ENCODE measurements around the gene NAT9.

Gene NAT9

DNA sequence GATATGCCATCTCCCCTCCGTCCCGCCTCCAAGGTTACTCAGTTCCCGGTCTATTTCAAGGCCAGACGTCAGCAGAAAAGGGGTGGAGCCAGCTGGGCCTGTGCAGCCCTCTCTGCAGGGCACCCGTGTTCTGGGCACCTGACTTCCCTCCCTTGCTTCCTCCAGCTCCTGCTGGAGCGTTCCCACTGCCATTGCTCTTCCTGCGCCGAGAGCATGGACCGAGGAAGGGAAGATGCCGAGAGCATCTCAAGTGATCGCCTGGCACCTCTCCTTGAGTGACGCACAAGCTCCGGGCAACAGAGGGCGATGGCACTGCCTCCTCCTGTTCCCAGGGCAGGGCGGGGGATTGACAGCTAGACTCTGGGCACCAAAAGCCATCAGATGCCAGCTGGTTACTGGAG, 29.4 kb upstream of the NAT9 start:
- no peak for DNase-seq (ENCODE audit: low spot score)

DNA sequence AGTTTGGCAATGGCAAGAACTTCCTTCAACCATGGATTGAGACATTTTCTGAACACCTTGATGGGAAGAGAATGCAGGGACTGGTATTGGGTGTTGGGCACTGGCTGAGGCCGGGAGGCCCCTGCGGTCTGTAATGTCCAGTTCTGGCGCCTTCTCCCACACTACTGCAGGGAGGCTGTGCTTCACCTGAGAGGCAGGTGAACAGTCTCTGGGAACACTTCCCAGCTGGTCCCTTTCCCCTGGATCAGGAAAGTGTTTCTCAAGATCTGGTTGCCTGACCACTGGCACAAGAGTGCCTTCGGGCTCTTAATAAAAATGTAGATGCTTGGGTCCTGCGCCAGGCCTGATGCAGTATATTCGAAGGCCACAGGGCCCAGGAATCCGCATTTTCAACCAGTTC, 28.5 kb upstream of the NAT9 start:
- no peak for DNase-seq (ENCODE audit: low spot score)

DNA sequence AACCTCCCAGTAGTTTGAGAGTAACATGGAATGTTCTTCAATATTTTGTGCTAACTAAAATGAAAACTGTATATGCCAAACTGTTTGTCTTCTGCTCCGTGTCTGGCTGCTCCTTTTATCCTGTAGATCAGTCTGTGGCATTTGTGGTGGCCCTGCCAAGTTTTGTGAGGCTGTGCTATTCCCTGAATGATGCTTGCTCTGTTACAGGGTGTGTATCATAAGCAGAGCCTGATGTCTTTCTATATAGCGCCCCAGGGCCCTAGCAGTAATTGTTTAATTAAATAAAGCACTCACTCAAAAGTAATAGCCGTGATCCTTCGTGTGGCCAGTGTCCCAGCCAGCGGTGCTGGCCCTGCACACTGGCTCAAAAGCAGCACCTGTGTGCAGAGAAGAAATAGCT, 27.8 kb upstream of the NAT9 start:
- no peak for DNase-seq (ENCODE audit: low spot score)

DNA sequence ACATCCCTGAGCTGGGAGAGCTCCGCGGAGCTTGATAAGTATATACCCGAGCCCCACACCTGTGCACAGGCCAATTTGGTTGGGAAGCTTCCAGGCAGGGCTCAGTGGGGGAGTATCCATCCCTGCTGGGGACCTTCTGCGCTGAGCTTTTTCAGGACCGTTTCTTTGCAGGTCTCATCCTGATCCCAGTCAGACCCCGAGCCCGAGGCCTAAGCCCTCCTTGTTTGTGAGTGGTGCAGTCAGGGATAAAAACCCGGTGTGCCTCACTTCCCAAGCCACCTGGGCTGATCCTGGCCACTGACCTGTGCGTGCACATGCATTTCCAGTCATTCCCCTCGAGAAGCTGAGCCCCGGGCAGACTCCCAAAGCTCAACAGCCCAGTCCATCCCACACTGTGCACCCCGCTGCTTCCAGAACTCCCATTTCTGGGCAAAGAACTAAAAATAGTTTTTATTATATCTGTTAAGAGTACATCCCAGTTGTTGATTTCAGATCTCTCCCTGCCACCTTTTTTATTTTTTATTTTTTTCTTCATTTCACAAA, 27.3 kb upstream of the NAT9 start:
- no peak for DNase-seq (ENCODE audit: low spot score)

DNA sequence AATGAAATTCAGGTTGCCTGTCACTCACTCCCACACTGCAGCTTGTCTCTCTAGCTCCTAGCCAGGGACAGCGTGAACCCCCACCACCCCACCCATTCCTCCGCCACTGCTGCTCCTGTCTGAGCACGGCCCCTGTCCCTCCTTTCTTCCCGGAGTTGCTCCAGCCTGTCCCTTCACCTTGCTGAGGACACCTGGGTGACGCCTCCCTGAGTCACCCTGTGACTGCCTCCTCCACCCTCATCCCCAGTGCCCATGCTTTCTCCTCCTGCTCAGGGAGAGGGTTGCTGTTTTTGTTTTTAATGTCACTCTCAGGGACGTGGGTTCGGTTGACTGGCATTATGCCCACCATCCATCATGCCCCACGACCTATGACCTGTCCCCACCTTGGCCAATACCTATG, 25.8 kb upstream of the NAT9 start:
- no peak for DNase-seq (ENCODE audit: low spot score)

DNA sequence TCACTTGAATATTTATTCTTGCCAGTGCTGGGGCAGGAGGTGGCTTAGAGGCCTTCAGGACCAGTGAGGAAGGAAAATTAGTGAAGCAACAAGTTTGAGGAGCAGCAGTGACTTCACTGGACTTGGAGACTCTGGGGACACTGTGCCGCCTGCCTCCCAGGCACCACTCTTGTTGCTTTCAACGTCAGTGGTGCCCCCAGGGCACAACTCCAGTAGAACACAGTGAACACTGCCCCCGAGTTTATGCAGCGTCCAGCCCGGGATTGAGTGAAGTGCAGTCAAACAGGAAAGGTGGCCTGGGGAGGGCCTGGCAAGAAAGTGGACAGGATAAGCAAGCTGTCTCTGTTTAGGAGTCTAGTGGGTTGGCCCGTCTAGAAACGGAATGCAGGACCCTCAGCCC, 24.4 kb upstream of the NAT9 start:
- no peak for DNase-seq (ENCODE audit: low spot score)

DNA sequence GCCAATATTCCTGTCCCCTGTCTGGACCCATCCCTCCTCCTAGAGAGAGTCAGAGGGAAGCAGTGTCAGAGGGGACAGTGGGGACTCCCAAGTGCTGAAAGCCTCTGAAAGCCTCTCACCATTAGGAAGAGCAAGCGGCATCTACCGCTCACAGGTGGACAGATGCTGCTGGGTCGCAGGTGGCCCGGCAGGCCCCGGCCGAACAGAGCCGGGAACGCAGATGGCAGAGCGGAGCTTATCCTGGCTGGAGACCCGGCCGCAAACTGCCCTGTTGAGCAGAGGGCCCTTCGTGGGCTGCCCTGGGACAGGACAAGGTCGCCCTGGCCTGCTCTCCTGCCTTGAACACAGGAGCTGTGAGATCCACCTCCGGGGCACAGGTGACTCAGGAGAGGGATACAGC, 23.0 kb upstream of the NAT9 start:
- DNase-seq (ENCODE audit: low spot score), result no peak

DNA sequence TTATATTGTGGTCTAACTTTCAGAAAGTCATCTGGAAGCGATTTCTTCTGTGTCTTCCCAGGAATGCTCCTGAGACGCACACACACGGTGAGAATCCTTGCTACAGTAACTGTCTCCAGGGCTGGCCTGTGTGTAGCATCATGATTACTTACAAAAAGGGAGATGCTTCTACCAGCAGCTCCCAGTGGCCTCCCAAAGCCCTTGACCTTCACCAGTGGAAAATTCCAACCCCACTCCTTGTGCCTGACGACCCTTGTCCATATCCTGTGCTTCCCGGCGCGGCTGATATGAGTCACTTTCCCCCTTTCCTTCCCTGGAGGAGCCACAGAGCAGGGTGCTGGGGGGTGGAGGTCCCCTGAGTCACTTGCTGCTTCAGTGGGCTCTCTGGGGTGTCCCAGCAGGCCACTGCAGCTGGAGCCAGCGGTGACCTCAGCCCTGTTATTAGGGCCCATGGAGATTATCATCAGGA, 22.1 kb upstream of the NAT9 start:
- DNase-seq (ENCODE audit: low spot score), result no peak

DNA sequence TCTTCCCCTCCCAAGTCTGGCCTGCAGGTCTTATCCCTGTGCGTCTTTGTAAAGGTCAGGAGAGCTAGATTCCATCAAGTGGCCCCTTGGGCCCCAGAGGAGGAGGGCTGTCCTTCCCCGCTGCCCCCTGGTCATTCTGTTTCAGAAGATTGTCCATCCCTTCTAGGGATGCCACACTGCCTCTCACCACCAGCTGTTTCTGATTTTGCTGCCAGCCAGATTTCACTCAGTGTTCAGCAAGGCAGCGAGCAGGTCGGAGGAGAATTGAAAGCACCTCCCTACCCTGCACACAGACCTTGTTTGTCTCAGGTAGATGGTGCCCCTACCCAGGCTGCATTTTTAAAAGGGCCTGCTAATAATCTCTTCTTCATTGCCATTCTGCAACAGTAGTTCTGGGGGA, 21.7 kb upstream of the NAT9 start:
- no peak for DNase-seq (ENCODE audit: low spot score)

DNA sequence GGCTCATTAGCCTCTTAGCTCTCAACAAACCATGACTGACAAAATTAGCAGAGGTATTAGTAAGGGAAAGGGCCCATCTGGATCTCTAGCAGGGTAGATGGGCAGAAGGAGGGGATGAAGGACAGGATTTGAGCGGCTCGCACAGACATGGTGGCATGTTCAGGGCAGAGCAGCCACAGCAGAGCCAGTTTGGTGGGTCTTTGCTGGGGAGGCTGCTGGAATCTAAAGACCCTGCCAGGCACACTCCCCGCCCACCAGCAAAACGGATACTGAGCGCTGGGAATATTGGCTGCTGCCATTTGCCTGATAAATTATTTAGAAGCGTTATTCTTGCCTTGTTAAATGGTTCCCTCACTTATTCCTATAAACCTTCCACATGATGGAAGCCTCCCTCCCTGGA, 20.7 kb upstream of the NAT9 start:
- DNase-seq (ENCODE audit: low spot score), result no peak

DNA sequence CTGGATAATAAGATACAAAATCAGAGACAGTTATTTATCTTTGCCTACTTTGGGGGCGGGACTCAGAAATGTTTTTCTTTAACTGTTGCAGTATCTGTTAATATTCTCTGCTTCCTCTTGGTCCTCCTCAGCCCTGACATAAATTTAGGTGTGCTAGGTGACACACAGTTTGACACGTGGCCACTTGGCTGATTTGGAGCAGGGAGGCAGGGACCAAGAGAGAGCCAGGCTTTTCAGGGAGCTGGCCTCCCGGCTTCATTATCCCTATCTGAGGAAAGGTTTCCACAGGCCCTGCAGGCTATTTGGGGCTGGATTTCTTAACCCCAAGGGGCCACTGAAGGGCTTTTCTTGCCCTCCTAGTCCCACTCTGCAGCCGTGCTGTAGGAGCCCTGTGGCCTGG, 20.1 kb upstream of the NAT9 start:
- DNase-seq (ENCODE audit: low spot score), result no peak

DNA sequence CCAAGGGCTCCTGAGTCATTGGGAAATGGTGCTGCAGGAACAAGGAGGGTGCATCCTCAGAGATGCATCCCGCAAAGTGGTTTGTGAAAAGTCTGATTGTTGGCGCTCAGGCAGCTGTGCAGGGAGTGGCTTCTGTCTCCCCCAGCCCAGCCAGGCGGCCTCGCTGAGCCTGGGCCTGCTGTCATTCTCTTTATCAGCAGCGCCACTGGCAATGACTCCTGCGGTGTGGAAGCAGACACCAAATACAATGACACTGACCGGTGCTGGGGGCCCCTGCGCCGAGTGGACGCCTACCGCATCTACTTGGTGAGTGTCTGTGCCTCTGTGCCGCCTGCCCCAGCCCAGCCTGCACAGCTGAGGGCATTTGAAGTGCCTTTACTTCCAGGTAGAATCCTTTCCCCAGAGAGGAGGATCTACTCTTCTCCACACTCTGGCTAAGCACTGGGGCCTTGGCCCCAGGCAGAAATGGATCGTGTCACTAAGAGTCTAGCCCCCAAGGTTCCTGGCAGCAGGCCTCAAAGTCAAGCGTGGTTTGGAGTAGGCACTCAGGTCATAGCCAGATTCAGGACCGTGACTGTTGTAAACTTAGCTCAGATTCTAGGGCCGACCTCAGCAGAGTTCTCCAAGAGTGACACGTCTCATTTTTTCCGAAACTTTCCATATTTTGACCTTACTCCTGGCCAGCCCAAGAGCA, 19.3 kb upstream of the NAT9 start:
- DNase-seq (ENCODE audit: low spot score), result no peak

DNA sequence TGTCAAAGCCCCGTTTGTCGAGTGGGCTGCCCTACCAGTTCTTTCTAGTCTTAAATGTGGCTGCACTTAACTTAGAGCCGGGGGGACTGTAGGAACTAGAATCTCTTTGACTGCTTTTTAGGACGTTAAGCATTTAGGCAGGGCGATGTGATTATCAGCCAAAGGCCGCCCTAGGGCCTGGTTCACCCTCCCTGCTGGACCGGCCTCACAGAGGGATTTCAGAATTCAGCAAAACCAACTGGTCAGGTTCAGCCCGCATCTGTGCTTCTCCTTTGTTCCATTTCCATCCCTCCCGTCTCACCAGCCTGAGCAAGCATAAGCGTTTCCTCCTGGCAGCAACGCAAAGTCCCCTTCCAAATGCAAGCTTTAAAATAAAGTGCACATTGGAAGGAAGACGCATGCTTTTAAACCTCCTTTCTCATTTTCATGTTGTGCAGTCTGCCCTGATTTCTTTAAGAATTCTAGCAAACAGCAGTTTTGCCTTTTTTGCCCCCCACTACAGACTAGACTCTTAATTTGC, 16.5 kb upstream of the NAT9 start:
- DNase-seq (ENCODE audit: low spot score), result no peak

DNA sequence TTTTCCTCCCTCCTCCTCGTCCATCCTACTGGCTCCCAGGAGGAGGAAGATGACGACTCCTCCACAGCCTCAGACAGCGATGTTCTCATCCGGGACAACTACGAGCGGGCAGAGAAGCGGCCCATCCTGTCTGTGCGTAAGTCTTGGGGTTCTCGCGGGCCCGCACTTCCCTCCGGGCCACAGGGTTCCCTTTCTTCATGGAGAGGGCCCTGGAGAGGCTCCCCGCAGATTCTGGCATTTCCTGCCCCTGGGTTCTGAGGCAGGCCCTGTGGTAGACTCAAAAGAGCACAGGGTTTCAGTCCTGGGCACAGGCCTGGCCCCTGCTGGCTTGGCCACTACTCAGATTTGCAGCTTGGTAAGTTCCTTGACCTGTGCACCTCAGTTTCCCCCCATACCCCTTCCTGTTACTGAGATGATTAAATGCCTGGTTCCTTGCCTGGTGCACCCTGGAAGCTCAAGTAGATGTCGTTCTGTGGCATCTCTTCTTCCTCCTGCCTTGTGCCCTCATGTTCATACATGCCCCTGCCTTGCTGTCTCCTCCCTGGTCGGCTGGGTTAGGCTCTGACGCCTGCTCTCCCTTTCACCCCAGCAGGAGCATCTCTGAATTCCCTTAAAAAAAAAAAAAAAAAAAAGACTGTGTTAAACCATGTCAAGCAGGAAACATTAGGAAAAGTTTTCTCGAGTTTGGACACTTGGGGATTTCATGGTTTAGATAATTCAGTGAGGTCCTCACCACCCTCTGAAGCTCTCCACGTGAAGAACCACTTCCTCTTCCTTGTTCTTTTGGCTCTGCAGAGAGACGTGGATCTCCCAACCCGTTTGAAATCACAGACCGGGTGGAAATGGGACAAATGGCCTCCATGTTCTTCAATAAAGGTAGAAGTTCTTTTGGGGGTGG, 14.3 kb upstream of the NAT9 start:
- DNase-seq (ENCODE audit: low spot score), result no peak

DNA sequence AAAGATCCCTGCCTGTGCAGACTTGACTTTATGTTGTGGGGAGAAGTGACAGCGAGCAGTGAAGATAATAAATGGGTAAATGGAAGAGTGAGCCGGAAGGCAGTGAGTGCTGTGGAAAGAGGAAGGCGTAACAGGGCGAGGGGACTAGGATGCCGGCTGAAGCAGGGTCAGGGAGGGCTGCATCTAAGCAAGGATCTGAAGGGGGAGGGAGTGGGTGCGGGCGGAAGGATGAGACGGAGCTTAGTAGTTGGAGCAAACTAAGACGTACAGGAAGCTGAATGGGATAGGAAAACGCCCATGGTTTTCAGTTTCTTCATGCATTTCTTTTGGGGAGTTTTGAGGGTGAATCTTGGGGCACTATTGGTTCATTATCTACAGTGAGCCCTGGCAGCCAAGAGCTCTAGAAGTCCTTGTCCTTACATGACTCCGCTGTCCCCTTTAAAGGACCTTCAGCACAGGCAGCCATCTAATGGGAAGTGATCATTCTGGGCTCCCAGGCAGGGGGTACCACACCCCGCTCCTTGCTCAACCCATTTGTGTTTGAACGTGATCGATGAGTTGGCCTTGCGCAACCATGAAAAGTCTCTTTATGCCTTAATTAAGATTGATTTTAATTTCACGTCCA, 10.4 kb upstream of the NAT9 start:
- no peak for DNase-seq (ENCODE audit: low spot score)

DNA sequence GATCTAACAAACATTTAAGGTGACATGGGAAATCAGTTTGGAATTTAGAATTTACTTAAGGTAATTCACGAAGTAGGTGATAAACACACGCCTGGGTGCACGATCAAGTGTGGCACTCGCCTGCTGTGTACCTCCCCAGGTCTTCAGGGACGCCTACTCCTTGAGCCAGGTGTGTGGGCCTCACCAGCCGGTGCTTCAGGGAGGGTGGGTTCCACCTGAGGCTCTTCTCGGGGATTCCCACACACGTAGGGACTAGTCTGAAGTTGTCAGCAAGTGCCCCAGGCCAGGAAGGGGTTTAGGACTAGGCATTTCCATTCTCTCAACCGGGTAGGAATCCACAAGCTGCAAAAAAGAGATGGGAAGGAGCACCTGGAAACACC, 9.8 kb upstream of the NAT9 start:
- DNase-seq (ENCODE audit: low spot score), result no peak

DNA sequence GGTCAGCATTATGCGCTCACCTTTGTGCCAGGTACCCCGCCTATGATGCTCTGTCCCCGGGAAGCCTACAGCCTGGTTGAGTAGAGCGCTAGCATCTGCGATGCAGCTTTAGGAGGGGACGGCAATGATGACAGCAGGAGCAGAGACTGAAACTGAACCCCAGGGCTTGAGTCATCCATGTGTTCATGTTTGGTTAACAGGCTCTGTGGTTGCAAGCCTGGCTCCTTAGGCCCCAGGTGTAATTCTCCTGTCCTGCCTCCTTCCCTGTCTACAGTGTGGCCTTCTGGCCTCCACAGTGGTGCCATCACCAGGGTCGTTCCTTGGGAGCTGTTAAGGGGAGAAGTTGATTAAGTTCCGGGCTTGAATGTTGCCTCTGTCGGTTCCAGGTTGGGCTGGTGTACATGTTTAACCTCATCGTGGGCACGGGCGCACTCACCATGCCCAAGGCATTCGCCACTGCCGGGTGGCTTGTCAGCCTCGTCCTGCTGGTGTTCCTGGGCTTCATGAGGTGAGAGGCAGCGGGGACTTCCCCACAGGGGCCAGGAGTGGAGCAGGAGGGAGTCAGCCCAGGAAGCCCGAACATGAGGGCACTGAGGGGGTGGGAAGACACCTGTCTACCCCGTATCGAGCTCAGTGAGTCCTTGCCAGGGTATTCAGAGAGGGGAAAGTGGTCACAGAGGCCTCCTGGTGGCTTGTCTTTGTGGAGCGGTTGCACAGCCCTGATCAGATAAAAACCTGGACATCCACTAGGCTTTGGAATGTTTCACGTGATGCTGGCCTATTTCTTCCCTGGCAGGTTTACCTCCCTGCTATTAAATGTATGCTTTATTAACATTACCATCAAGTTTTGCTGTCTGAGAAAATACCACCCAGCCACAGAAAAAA, 9.2 kb upstream of the NAT9 start:
- no peak for DNase-seq (ENCODE audit: low spot score)

DNA sequence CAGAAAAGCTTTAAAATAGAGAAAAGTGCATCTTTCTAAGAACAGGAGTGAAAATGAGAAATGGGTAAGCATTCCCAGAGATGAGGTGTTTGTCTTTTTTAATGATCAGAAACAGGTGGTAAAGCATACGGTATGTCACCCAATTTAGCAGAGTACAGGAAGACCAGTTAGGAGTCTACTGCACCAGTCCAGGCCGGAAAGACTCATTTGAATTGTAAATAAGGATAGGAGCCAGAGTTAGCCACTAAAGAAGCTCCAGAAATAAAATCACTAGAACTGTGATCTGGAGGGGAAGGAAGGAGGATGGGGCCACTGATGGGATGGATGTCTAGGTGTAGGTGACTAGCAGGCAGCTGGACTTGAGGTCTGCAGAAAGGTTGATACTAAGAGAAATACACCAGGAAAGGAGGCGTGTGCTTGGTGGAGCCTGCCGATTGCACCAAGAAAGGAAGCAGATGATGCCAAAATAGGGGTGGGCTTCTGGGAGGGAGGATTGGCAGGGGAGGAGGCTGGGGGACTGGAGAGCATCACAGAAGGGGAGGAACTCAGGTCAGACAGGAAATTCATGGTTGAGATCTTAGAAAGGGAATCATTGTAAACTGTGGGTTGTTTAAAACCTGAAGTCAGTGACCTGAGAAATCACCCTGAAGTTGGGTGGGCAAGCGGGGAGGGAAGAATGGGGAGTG, 8.1 kb upstream of the NAT9 start:
- no peak for DNase-seq (ENCODE audit: low spot score)

DNA sequence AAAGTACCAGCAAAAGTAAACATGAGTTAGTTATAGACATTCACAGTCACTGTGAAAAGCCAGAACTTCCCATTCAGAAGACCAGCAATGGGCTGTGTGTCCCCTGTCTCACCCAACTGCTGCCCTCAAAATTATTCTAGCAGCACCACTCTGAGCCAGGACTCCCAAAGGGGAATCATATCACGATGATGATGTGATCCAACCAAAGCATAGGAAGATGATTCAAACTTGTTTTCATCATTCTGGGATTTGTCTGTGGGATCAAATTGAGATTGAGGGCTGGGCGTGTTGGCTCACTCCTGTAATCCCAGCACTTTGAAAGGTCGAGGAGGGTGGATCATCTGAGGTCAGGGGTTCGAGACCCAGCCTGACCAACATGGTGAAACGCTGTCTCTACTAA, 6.4 kb upstream of the NAT9 start:
- no peak for DNase-seq (ENCODE audit: low spot score)

DNA sequence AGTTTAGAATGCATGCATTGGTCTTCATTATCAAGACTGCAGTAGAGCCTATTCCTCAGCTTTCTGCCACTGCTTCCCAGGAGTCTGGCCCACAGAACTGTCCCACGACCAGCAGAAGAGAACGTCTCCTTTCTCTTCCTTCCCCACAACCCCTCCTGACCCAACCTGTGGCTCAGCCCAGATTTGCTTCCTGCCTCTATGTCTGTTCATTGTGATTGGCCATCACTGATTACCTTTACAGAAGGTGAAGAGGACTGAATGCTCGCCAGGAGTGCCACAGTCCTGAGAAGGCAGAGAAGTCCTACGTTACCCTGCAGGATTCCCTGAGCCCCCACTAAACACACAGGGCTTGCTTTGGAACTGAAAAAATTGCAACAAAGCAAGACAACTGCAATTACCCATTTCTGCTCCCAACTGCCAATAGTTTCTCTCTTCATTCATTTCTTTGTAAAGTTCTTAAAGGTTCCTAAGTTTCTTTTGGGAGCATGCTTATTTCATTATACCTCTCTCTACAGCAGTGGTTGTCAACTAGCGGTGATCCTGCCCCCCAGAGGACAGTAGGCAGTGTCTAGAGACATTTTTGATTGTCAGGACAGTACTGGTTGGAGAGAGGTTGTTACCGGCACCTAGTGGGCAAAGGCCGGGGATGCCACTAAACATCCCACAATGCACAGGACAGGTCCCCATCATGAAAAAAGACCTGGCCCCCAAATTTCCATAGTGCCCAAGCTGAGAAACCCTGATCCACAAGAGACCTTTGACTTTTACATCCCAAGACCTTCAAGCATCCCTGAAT, 4.5 kb upstream of the NAT9 start:
- peak; percentile 87 for DNase-seq (ENCODE audit: low spot score)

Measured in HuH-7 (cell line).